Endothelial cell of umbilical vein (primary cell): ENCODE data around the gene CHST8. TPM values are rescaled to one million over a fixed set of nuclear protein-coding genes. Genes with fewer than 3 reads are reported as not detected.

Experiments
- BruUV-seq: library from RNA; stranded (reverse); fragments of 400-500 nt; replicated peaks from 2 replicates; lab custom pipeline; 2021; lab: Mats Ljungman, UMichigan
- CTCF ChIA-PET: fragments of 300-600, 350-600 bp; sonication (Branson Sonifier 250); formaldehyde crosslinking; loops from one replicate; lab custom pipeline; 2021; ENCODE audit warnings: antibody characterized with exemption, inconsistent platforms; lab: Charles Lee
- POLR2A ChIA-PET: fragments of 300-600, 350-600 bp; sonication (Branson Sonifier 250); formaldehyde crosslinking; loops from one replicate; lab custom pipeline; 2021; ENCODE audit warnings: antibody characterized with exemption, inconsistent platforms; lab: Charles Lee
- DNase-seq: peaks from one replicate; pipeline ENCODE4 v3.0.0-alpha.2; 2011; ENCODE audit warnings: low read depth, low spot score
- FAIRE-seq: peaks from 2 replicates; lab custom pipeline; 2011; peaks lifted over from hg19 to GRCh38; lab: Jason Lieb, UNC
- H2AFZ ChIP-seq: 2 replicates; pipeline ENCODE4 v1.6.0; 2012; ENCODE audit warnings: low read depth, low read length, control low read depth, inconsistent platforms
- H3K27ac ChIP-seq: 2 replicates; pipeline ENCODE4 v1.5.1; 2011; ENCODE audit warnings: low read depth, mild to moderate bottlenecking, control low read depth, low read length, moderate library complexity; ENCODE audit not compliant: insufficient read depth
- H3K27me3 ChIP-seq, 2 experiments: 2 replicates each; pipeline versions ENCODE4 v1.6.0 to v1.6.1; 2011; ENCODE audit warnings: low read length in 2 of 2, mixed read lengths in 1 of 2; ENCODE audit not compliant: control insufficient read depth in 2 of 2, insufficient read depth in 2 of 2
- H3K36me3 ChIP-seq, 2 experiments: 2 replicates in 1 of 2; 3 replicates in 1 of 2; pipeline ENCODE4 v1.5.1; 2011; ENCODE audit warnings: low read length in 2 of 2, mild to moderate bottlenecking in 1 of 2, moderate library complexity in 1 of 2; ENCODE audit not compliant: control insufficient read depth in 2 of 2, insufficient read depth in 2 of 2; ENCODE audit errors: extremely low read depth in 1 of 2
- H3K4me1 ChIP-seq: 3 replicates; pipeline ENCODE4 v1.5.1; 2011; ENCODE audit warnings: mild to moderate bottlenecking, low read length; ENCODE audit not compliant: control insufficient read depth, insufficient read depth; ENCODE audit errors: extremely low read depth
- H3K4me2 ChIP-seq: 2 replicates; pipeline ENCODE4 v1.6.1; 2011; ENCODE audit warnings: low read length, control low read depth, mixed read lengths; ENCODE audit not compliant: insufficient read depth
- H3K4me3 ChIP-seq, 3 experiments: fragments of 200-600 bp in 1 of 3; sonication (generic), shearing (Covaris generic) in 1 of 3; replicated peaks in 1 of 3; 2 replicates each; pipeline ENCODE4 v1.5.1; 2011 to 2016; ENCODE audit warnings: control low read depth in 3 of 3, low read length in 3 of 3, mild to moderate bottlenecking in 2 of 3, inconsistent platforms in 1 of 3, low read depth in 1 of 3, moderate library complexity in 1 of 3; ENCODE audit not compliant: insufficient read depth in 1 of 3
- H3K79me2 ChIP-seq: 2 replicates; pipeline ENCODE4 v1.6.0; 2012; ENCODE audit warnings: low read length, inconsistent platforms; ENCODE audit not compliant: control insufficient read depth, insufficient read depth
- H3K9ac ChIP-seq: replicated peaks from 2 replicates; pipeline ENCODE3; 2011; ENCODE audit warnings: low read length, control low read depth; ENCODE audit not compliant: insufficient read depth; ENCODE audit errors: extremely low read depth
- H3K9me1 ChIP-seq: replicated peaks from 3 replicates; pipeline ENCODE4 v1.6.0; 2011; ENCODE audit warnings: mild to moderate bottlenecking, low read length; ENCODE audit not compliant: control insufficient read depth, insufficient read depth; ENCODE audit errors: extremely low read depth
- H3K9me3 ChIP-seq: replicated peaks from 2 replicates; pipeline ENCODE4 v1.5.1; 2012; ENCODE audit warnings: low read length, inconsistent platforms; ENCODE audit not compliant: control insufficient read depth, insufficient read depth
- H4K20me1 ChIP-seq: replicated peaks from 2 replicates; pipeline ENCODE3; 2011; ENCODE audit warnings: mild to moderate bottlenecking, low read length; ENCODE audit not compliant: control insufficient read depth, insufficient read depth; ENCODE audit errors: extremely low read depth
- EZH2 ChIP-seq: IDR thresholded peaks from 2 replicates; pipeline ENCODE4 v1.6.1; 2012; ENCODE audit warnings: borderline replicate concordance, low read depth, mild to moderate bottlenecking, moderate library complexity, low read length, inconsistent platforms; ENCODE audit not compliant: severe bottlenecking
- FOS ChIP-seq: IDR thresholded peaks from 2 replicates; pipeline ENCODE4 v1.6.1; 2011; ENCODE audit warnings: mild to moderate bottlenecking, low read length, moderate library complexity, borderline replicate concordance; ENCODE audit not compliant: insufficient read depth
- GATA2 ChIP-seq: IDR thresholded peaks from 2 replicates; pipeline ENCODE4 v1.7.0; 2011; ENCODE audit warnings: low read depth, mild to moderate bottlenecking, moderate library complexity, mixed read lengths, low read length; ENCODE audit not compliant: insufficient read length, insufficient read depth
- JUN ChIP-seq: IDR thresholded peaks from 2 replicates; pipeline ENCODE4 v1.6.1; 2011; ENCODE audit warnings: borderline replicate concordance, low read depth; ENCODE audit not compliant: insufficient read length, insufficient read depth
- MYC ChIP-seq: IDR thresholded peaks from one replicate; pipeline ENCODE4 v1.6.1; 2011; ENCODE audit warnings: mild to moderate bottlenecking, low read depth, low read length
- POLR2A ChIP-seq: IDR thresholded peaks from 2 replicates; pipeline ENCODE4 v1.6.1; 2012; ENCODE audit warnings: low read depth, mild to moderate bottlenecking, control low read depth, low read length
- POLR2AphosphoS5 ChIP-seq: IDR thresholded peaks from 2 replicates; pipeline ENCODE4 v1.6.1; 2012; ENCODE audit warnings: low read depth, mild to moderate bottlenecking, control low read depth, low read length, moderate library complexity; ENCODE audit not compliant: insufficient read depth
- dilution Hi-C: fragments of 300-500 bp; cut with MboI; formaldehyde crosslinking; loops from one replicate; pipeline ENCODE4 v1.15.0; 2019; ENCODE audit warnings: low sequenced_read_pairs; ENCODE audit not compliant: extremely low pct_ligation_motif_present
- intact Hi-C: fragments of 100-400 bp; cut with micrococcal nuclease; formaldehyde crosslinking; loops from one replicate; pipeline ENCODE4 v1.10.0; 2022
- polyA plus RNA-seq, 4 experiments: library from polyadenylated mRNA; depleted of rRNA in 3 of 4; stranded (reverse) in 3 of 4; unstranded in 1 of 4; fragments of >200 nt; gene quantifications; 2 replicates each; pipeline versions ENCODE4 v1.2.1 to v1.2.3, GENCODE V29; 2011 to 2012; ENCODE audit warnings: missing spikeins in 1 of 4
- total RNA-seq: library from RNA; stranded (reverse); gene quantifications from 2 replicates; pipeline ENCODE4 v1.2.3, GENCODE V29; 2021
- TF ChIP-seq, protein P1 (sequence below), 2 donors: IDR thresholded peaks; 1 replicate in 1 of 2; 2 replicates in 1 of 2; pipeline ENCODE4 v1.5.1; 2011; ENCODE audit warnings: low read length in 2 of 2, mild to moderate bottlenecking in 2 of 2, moderate library complexity in 2 of 2, control low read depth in 1 of 2, inconsistent platforms in 1 of 2, low read depth in 1 of 2; ENCODE audit not compliant: insufficient read depth in 1 of 2; ENCODE audit errors: extremely low read depth in 1 of 2
- TF ChIP-seq, protein P2 (sequence below): IDR thresholded peaks from 2 replicates; pipeline ENCODE4 v1.6.1; 2011; ENCODE audit not compliant: insufficient read depth, insufficient read length

The CHST8 gene
- total and polyA plus RNA-seq, 2 donors (not counting 3 experiments of a cell fraction or from before 2014, with no cell fraction given): not detected

DNA sequence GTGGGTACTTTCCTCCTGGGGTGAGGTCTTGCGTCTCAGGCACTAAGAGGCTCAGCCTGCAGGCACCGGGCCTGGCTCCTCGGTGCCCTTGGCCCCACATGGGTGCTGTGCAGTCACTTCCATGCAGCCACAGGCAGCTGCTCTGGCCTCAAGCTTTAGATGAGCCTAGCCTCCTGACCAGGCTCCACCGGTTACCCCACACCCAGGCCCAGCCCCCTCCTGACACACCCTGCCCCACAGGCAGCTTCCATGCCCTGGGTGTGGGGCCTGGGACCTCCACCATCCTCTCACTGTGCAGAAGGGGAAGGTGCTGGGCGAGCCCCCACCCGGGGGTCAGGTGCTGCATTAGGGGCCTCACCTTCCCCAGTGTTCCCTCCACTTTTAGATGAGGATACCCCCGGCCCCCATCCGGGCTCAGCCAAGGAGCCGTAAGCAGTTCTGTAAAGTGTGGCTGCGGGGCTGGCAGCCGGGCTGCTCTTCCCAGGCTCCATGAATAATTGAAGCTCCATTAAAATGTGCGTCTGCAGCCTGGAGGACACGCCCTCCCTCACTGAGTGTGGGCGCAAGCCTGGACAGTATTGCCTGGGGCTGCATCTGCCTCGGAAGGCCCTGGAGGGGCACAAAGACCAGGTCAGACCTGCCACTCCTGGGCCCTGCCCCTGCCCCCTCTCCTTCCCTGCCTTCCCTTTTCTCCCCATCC, 102.4 kb downstream of the CHST8 start:
- no peak for TF ChIP-seq MYC
- no peak for TF ChIP-seq FOS
- TF ChIP-seq JUN: no peak
- TF ChIP-seq GATA2: no peak
- no peak for TF ChIP-seq EZH2
- no peak for TF ChIP-seq POLR2AphosphoS5
- TF ChIP-seq, protein P1, sequence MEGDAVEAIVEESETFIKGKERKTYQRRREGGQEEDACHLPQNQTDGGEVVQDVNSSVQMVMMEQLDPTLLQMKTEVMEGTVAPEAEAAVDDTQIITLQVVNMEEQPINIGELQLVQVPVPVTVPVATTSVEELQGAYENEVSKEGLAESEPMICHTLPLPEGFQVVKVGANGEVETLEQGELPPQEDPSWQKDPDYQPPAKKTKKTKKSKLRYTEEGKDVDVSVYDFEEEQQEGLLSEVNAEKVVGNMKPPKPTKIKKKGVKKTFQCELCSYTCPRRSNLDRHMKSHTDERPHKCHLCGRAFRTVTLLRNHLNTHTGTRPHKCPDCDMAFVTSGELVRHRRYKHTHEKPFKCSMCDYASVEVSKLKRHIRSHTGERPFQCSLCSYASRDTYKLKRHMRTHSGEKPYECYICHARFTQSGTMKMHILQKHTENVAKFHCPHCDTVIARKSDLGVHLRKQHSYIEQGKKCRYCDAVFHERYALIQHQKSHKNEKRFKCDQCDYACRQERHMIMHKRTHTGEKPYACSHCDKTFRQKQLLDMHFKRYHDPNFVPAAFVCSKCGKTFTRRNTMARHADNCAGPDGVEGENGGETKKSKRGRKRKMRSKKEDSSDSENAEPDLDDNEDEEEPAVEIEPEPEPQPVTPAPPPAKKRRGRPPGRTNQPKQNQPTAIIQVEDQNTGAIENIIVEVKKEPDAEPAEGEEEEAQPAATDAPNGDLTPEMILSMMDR (IDR thresholded peaks at IDR 0.05; ENCODE audit: extremely low read depth in 1 of 2, insufficient read depth in 1 of 2, low read depth in 1 of 2, low read length in 2 of 2): no peak
- no peak for TF ChIP-seq POLR2A
- TF ChIP-seq, protein P2, sequence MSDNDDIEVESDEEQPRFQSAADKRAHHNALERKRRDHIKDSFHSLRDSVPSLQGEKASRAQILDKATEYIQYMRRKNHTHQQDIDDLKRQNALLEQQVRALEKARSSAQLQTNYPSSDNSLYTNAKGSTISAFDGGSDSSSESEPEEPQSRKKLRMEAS: no peak
- dilution Hi-C loops (no loop called here), intact Hi-C loops (no loop called here)
- ChIA-PET CTCF (no interaction called here), POLR2A (no interaction called here)
- Histone ChIP-seq H3K9ac (no peak overlapping the region), H3K4me2 (no peak overlapping the region), H3K79me2 (no peaks in the 10 kb centered on the region), H3K36me3 (no peaks in the 10 kb centered on the region), H3K9me1 (no peaks in the 10 kb centered on the region), H3K4me3 (no peak overlapping the region), H2AFZ (no peak overlapping the region), H3K4me1 (no peaks in the 10 kb centered on the region), H3K27me3 (no peaks in the 10 kb centered on the region), H3K27ac (no peak overlapping the region), H4K20me1 (no peaks in the 10 kb centered on the region), H3K9me3 (no peaks in the 10 kb centered on the region)
- no TSS peak for BruUV-seq
- FAIRE-seq: no peak
- no peak for DNase-seq
